DND-41 (cell line): ENCODE measurements around the gene GLYATL2.

Experiments used
- ATAC-seq: fragments of 200-7000 bp; cut with Tn5 transposase; 3 replicates; pipeline ENCODE4 v1.9.1; 2021; ENCODE audit warnings: low read depth; ENCODE audit not compliant: insufficient read depth
- DNase-seq: peaks from one replicate; pipeline ENCODE4 v3.0.0-alpha.2; 2020
- H2AFZ ChIP-seq: 2 replicates; pipeline ENCODE4 v1.6.0; 2012; ENCODE audit warnings: low read depth, low read length
- H3K27ac ChIP-seq: 2 replicates; pipeline ENCODE4 v1.5.1; 2012; ENCODE audit warnings: low read length, inconsistent platforms
- H3K27me3 ChIP-seq: fragments of 200-600 bp; sonication (generic); 2 replicates; pipeline ENCODE4 v1.6.0; 2012; ENCODE audit warnings: low read length, mild to moderate bottlenecking, inconsistent platforms; ENCODE audit not compliant: insufficient read depth, poor library complexity
- H3K36me3 ChIP-seq: 2 replicates; pipeline ENCODE4 v1.5.1; 2012; ENCODE audit warnings: low read length, inconsistent platforms; ENCODE audit not compliant: insufficient read depth
- H3K4me1 ChIP-seq: 2 replicates; pipeline ENCODE4 v1.5.1; 2012; ENCODE audit warnings: mild to moderate bottlenecking, low read length; ENCODE audit not compliant: insufficient read depth
- H3K4me2 ChIP-seq: 2 replicates; pipeline ENCODE4 v1.6.0; 2012; ENCODE audit warnings: mild to moderate bottlenecking, moderate library complexity, low read length, inconsistent platforms; ENCODE audit not compliant: insufficient read depth
- H3K4me3 ChIP-seq, 2 experiments: fragments of 200-600 bp in 1 of 2; shearing (Covaris generic) in 1 of 2; 2 replicates each; pipeline ENCODE4 v1.5.1; 2012 to 2016; ENCODE audit warnings: inconsistent platforms in 2 of 2, low read length in 2 of 2, mild to moderate bottlenecking in 2 of 2, low read depth in 1 of 2, moderate library complexity in 1 of 2
- H3K79me2 ChIP-seq: 2 replicates; pipeline ENCODE4 v1.6.0; 2012; ENCODE audit warnings: low read length, inconsistent platforms; ENCODE audit not compliant: insufficient read depth
- H3K9ac ChIP-seq: 2 replicates; pipeline ENCODE4 v1.6.0; 2012; ENCODE audit warnings: low read depth, mild to moderate bottlenecking, inconsistent platforms, low read length, moderate library complexity
- H3K9me3 ChIP-seq: 2 replicates; pipeline ENCODE4 v1.5.1; 2012; ENCODE audit warnings: low read length, moderate library complexity, mild to moderate bottlenecking, inconsistent platforms; ENCODE audit not compliant: insufficient read depth, severe bottlenecking
- H4K20me1 ChIP-seq: 2 replicates; pipeline ENCODE4 v1.6.0; 2012; ENCODE audit warnings: low read length; ENCODE audit not compliant: insufficient read depth
- CTCF ChIP-seq: IDR thresholded peaks from 2 replicates; pipeline ENCODE4 v1.5.1; 2012; ENCODE audit warnings: borderline replicate concordance, low read length, moderate library complexity, mild to moderate bottlenecking; ENCODE audit not compliant: poor library complexity, severe bottlenecking; ENCODE audit errors: extremely low read depth
- EZH2 ChIP-seq: IDR thresholded peaks from 3 replicates; pipeline ENCODE4 v1.6.1; 2012; ENCODE audit warnings: borderline replicate concordance, low read depth, mild to moderate bottlenecking, moderate library complexity, low read length, inconsistent platforms; ENCODE audit not compliant: severe bottlenecking

The GLYATL2 gene

GRCh38 chr11:58845386-58845785 lies 882 bp upstream of the GLYATL2 start:
- H3K36me3 ChIP-seq = no peaks in the 10 kb centered on the region
- no peaks in the 10 kb centered on the region for H4K20me1 ChIP-seq
- no peaks in the 10 kb centered on the region for H3K27me3 ChIP-seq
- no peaks in the 10 kb centered on the region for H3K79me2 ChIP-seq
- no peak overlapping the region for H3K4me2 ChIP-seq
- no peak for DNase-seq
- H3K4me3 ChIP-seq = no peak overlapping the region
- no peaks in the 10 kb centered on the region for H3K9me3 ChIP-seq
- TF ChIP-seq CTCF (no peak), EZH2 (no peak)
- H3K27ac ChIP-seq = no peak overlapping the region
- no peaks in the 10 kb centered on the region for H3K4me1 ChIP-seq
- H2AFZ ChIP-seq = no peak overlapping the region
- H3K9ac ChIP-seq = no peak overlapping the region
- no peak for ATAC-seq

GRCh38 chr11:58837707-58838388 lies 6.7 kb downstream of the GLYATL2 start:
- H4K20me1 ChIP-seq = no peaks in the 10 kb centered on the region
- DNase-seq = no peak
- no peaks in the 10 kb centered on the region for H3K4me1 ChIP-seq
- no peak for ATAC-seq
- no peaks in the 10 kb centered on the region for H3K79me2 ChIP-seq
- H3K9me3 ChIP-seq = no peaks in the 10 kb centered on the region
- no peak overlapping the region for H3K4me2 ChIP-seq
- no peak overlapping the region for H2AFZ ChIP-seq
- H3K27ac ChIP-seq = no peak overlapping the region
- TF ChIP-seq CTCF (no peak), EZH2 (no peak)
- H3K36me3 ChIP-seq = no peaks in the 10 kb centered on the region
- no peak overlapping the region for H3K4me3 ChIP-seq
- no peak overlapping the region for H3K9ac ChIP-seq
- H3K27me3 ChIP-seq = no peaks in the 10 kb centered on the region

- no peaks in the 10 kb centered on the region for H3K27me3 ChIP-seq
- no peaks in the 10 kb centered on the region for H3K36me3 ChIP-seq
- no peak overlapping the region for H3K9ac ChIP-seq
- no peak for DNase-seq
- no peak overlapping the region for H2AFZ ChIP-seq
- H3K4me3 ChIP-seq = no peak overlapping the region
- H3K9me3 ChIP-seq = no peaks in the 10 kb centered on the region
- no peaks in the 10 kb centered on the region for H4K20me1 ChIP-seq
- TF ChIP-seq CTCF (no peak), EZH2 (no peak)
- no peaks in the 10 kb centered on the region for H3K79me2 ChIP-seq
- no peak for ATAC-seq
- H3K4me1 ChIP-seq = no peaks in the 10 kb centered on the region
- no peak overlapping the region for H3K4me2 ChIP-seq
- no peak overlapping the region for H3K27ac ChIP-seq
Measured at GRCh38 chr11:58832056-58832645, 12.4 kb downstream of the GLYATL2 start.
